ENCODE results near the gene BANP.
"Not testable (repeated sequence)": the region's sequence is repeated elsewhere in the genome, so short reads cannot be mapped to it uniquely, and the experiment has no call there.

DNA sequence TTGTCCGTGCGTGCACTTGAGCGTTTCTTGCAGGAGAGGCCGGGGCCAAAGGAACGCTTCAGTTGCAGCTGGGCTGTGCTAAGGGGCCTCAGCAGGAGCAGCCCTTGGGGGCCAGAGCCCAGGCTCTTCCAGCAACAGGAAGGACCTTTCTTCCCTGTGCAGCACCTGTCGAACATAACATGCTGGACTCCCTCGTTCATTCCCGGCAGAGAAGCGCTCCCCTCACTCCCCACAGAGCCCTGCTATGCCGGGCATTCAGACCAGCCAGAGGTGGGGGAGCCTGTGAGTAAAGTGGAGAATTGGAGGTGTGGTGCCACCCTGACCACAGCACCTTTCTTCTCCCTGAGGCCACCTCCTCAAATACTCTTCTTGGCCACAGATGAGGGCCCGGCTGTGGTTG, 94.1 kb downstream of the BANP start:
- TF ChIP-seq, protein P1, sequence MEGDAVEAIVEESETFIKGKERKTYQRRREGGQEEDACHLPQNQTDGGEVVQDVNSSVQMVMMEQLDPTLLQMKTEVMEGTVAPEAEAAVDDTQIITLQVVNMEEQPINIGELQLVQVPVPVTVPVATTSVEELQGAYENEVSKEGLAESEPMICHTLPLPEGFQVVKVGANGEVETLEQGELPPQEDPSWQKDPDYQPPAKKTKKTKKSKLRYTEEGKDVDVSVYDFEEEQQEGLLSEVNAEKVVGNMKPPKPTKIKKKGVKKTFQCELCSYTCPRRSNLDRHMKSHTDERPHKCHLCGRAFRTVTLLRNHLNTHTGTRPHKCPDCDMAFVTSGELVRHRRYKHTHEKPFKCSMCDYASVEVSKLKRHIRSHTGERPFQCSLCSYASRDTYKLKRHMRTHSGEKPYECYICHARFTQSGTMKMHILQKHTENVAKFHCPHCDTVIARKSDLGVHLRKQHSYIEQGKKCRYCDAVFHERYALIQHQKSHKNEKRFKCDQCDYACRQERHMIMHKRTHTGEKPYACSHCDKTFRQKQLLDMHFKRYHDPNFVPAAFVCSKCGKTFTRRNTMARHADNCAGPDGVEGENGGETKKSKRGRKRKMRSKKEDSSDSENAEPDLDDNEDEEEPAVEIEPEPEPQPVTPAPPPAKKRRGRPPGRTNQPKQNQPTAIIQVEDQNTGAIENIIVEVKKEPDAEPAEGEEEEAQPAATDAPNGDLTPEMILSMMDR (IDR thresholded peaks at IDR 0.05) = not testable (repeated sequence)
- TF ChIP-seq POLR2A (IDR thresholded peaks at IDR 0.05) = not testable (repeated sequence)
